ENCODE data around the gene KRT17. TPM values are rescaled to one million over a fixed set of nuclear protein-coding genes. Genes with fewer than 3 reads are reported as not detected.

KRT17 gene
- total and polyA plus RNA-seq, 2 donors (not counting 1 experiment from before 2014, with no cell fraction given), result 0.50 to 0.89 TPM

DNA sequence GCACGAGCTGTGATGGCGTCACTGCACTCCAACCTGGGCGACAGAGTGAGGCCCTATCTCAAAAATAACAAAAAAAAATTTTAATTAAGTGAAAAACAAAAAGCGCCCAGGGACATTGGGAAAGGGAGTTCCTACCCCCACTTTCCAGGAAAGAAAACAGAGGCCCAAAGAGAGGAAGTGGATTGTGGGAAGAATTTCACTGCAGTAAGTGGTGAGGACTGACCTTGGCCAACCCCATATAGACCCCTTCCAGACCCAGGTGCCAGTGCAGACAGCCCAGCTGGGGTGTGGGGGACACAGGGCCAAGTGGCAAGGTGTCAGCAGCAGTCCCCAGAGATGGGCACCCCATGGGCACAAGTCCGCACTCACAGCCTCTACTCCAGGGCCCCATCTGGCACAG is 29.0 kb upstream of the KRT17 start:
- H3K4me3 ChIP-seq (replicated peaks in 1 of 4; ENCODE audit: control extremely low read depth in 1 of 4, insufficient read depth in 1 of 4, low read depth in 3 of 4, low read length in 4 of 4), result no peak overlapping the region
- no peaks in the 10 kb centered on the region for H3K27me3 ChIP-seq (ENCODE audit: control insufficient read depth, insufficient read depth, low read length)
- no peaks in the 10 kb centered on the region for H3K9me3 ChIP-seq (ENCODE audit: control insufficient read depth, insufficient read depth, low read depth, low read length)
- no peak for TF ChIP-seq CTCF (conservative IDR thresholded peaks at IDR 0.05 in 1 of 2, IDR thresholded peaks at IDR 0.05 in 1 of 2; ENCODE audit: low read depth in 1 of 2, low read length in 2 of 2)
- no peak for TF ChIP-seq EZH2 (IDR thresholded peaks at IDR 0.05; ENCODE audit: low read length, missing control alignments)
- no peak overlapping the region for H3K4me2 ChIP-seq (ENCODE audit: extremely low read depth, insufficient read depth, low read length)
- no peak overlapping the region for H3K27ac ChIP-seq (ENCODE audit: insufficient read depth, low read length)
- H2AFZ ChIP-seq (ENCODE audit: low read length), result no peak overlapping the region
- no peak for DNase-seq (ENCODE audit: low read depth in 2 of 2)
- H4K20me1 ChIP-seq (ENCODE audit: control insufficient read depth, extremely low read depth, insufficient read depth, low read length), result no peaks in the 10 kb centered on the region
- peaks cover 2% of the 10 kb centered on the region for H3K4me1 ChIP-seq (ENCODE audit: control insufficient read depth, extremely low read depth, insufficient read depth, low read length)
- H3K36me3 ChIP-seq (ENCODE audit: control insufficient read depth, insufficient read depth, low read length), result no peaks in the 10 kb centered on the region
- no peak overlapping the region for H3K9ac ChIP-seq (ENCODE audit: insufficient read depth, low read length)
- no peaks in the 10 kb centered on the region for H3K79me2 ChIP-seq (ENCODE audit: control insufficient read depth, insufficient read depth, low read length)

- Histone ChIP-seq H3K4me2 (ENCODE audit: extremely low read depth, insufficient read depth, low read length) (no peak overlapping the region), H3K4me1 (ENCODE audit: control insufficient read depth, extremely low read depth, insufficient read depth, low read length) (peaks cover 8% of the 10 kb centered on the region), H2AFZ (ENCODE audit: low read length) (no peak overlapping the region), H3K27ac (ENCODE audit: insufficient read depth, low read length) (no peak overlapping the region), H3K27me3 (ENCODE audit: control insufficient read depth, insufficient read depth, low read length) (no peaks in the 10 kb centered on the region), H3K36me3 (ENCODE audit: control insufficient read depth, insufficient read depth, low read length) (no peaks in the 10 kb centered on the region), H3K4me3 (replicated peaks in 1 of 4; ENCODE audit: control extremely low read depth in 1 of 4, insufficient read depth in 1 of 4, low read depth in 3 of 4, low read length in 4 of 4) (no peak overlapping the region), H3K9me3 (ENCODE audit: control insufficient read depth, insufficient read depth, low read depth, low read length) (no peaks in the 10 kb centered on the region), H4K20me1 (ENCODE audit: control insufficient read depth, extremely low read depth, insufficient read depth, low read length) (no peaks in the 10 kb centered on the region), H3K9ac (ENCODE audit: insufficient read depth, low read length) (no peak overlapping the region), H3K79me2 (ENCODE audit: control insufficient read depth, insufficient read depth, low read length) (no peaks in the 10 kb centered on the region)
- TF ChIP-seq EZH2 (IDR thresholded peaks at IDR 0.05; ENCODE audit: low read length, missing control alignments), result no peak
- no peak for TF ChIP-seq CTCF (conservative IDR thresholded peaks at IDR 0.05 in 1 of 2, IDR thresholded peaks at IDR 0.05 in 1 of 2; ENCODE audit: low read depth in 1 of 2, low read length in 2 of 2)
- no peak for DNase-seq (ENCODE audit: low read depth in 2 of 2)
Observed at GRCh38 chr17:41652461-41652970, 28.1 kb upstream of the KRT17 start.

GRCh38 chr17:41651625-41652460 is 27.5 kb upstream of the KRT17 start:
- Histone ChIP-seq H2AFZ (ENCODE audit: low read length) (no peak overlapping the region), H3K4me1 (ENCODE audit: control insufficient read depth, extremely low read depth, insufficient read depth, low read length) (peaks cover 8% of the 10 kb centered on the region), H4K20me1 (ENCODE audit: control insufficient read depth, extremely low read depth, insufficient read depth, low read length) (no peaks in the 10 kb centered on the region), H3K4me3 (replicated peaks in 1 of 4; ENCODE audit: control extremely low read depth in 1 of 4, insufficient read depth in 1 of 4, low read depth in 3 of 4, low read length in 4 of 4) (no peak overlapping the region), H3K4me2 (ENCODE audit: extremely low read depth, insufficient read depth, low read length) (no peak overlapping the region), H3K27me3 (ENCODE audit: control insufficient read depth, insufficient read depth, low read length) (no peaks in the 10 kb centered on the region), H3K27ac (ENCODE audit: insufficient read depth, low read length) (no peak overlapping the region), H3K9me3 (ENCODE audit: control insufficient read depth, insufficient read depth, low read depth, low read length) (no peaks in the 10 kb centered on the region), H3K36me3 (ENCODE audit: control insufficient read depth, insufficient read depth, low read length) (no peaks in the 10 kb centered on the region), H3K9ac (ENCODE audit: insufficient read depth, low read length) (no peak overlapping the region), H3K79me2 (ENCODE audit: control insufficient read depth, insufficient read depth, low read length) (no peaks in the 10 kb centered on the region)
- no peak for TF ChIP-seq EZH2 (IDR thresholded peaks at IDR 0.05; ENCODE audit: low read length, missing control alignments)
- TF ChIP-seq CTCF (conservative IDR thresholded peaks at IDR 0.05 in 1 of 2, IDR thresholded peaks at IDR 0.05 in 1 of 2; ENCODE audit: low read depth in 1 of 2, low read length in 2 of 2), result no peak
- DNase-seq (ENCODE audit: low read depth in 2 of 2), result no peak
